Stimulated activated CD4-positive, alpha-beta T cell treated with anti-CD3 and anti-CD28 coated beads, Interleukin-12 subunit alpha, Interleukin-12 subunit beta, amount 100 ng/mL, for 4 hours (primary cell): ENCODE measurements around the gene DDX4.

Source experiments
- DNase-seq: peaks from one replicate; pipeline ENCODE4 v3.0.0-alpha.2; 2020

DDX4 gene

DNA sequence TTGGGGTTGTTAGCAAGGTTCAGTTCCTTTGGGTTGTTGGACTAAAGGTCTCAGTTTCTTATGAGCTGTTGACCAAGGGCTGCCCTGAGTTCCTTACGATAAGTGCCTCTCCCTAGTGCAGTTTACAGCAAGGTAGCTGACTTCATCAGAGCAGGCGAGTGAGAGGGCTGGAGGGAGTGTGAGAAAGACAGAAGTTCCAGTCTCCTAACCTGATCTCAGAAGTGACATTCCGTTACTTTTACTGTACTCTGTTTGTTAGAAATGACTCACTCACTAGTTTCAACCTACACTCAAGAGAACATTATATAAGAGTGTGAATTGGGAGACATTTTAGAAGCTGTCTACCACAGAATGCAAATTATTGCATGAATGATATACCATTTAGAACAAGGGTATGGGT, 92.1 kb downstream of the DDX4 start:
- DNase-seq = no peak

DNA sequence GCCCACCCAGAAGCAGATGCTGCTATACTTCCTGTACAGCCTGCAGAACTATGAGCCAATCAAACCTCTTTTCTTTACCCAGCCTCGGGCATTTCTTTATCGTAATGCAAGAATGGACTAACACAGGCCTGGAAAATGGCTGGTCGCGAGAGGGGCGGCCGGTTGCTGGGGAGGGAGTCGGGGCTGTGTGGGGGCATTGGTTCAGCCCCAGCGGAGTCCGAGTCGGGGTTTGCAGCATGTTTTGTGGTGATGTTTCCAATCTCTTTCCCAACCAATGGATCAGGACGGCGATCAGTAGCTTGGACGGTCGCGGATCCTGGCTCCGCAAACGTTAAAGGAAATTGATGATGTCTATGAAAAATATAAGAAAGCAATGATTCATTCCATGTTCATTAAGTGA, 94.6 kb downstream of the DDX4 start:
- DNase-seq = no peak

DNA sequence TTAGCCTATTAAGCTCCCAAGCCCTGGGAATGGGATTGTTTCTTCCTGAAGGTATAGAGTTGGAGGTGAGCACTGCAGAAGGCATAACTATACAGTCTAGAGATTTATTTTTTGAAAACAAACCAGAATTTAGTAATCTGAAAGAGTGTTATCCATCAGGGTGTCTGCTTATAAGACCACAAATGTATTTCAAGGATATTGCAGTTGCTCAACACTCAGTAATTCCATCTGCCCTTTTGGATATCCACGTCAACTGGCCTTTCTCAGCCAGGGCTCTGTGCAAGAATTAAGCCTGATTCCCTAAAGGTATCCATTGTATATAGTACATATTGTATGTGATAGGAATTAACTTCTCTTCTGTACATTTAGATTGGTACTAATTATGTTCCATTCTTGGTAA, 98.3 kb downstream of the DDX4 start:
- no peak for DNase-seq

DNA sequence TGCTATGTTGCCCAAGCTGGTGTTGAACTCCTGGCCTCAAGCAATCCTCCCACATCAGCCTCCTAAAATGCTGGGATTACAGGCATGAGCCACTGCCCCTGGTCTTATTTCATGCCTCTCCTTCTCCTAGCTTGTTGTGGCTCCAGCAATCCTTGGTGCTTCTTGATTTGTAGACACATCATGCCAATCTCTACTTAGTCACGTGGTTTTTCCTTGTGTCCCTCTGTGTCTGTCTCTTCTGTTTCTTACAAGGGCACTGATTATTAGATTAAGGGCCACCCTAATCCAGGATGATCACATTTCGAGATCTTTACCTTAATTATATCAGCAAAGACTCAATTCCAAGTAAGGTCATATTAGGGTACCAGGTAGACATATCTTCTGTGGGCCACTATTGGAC, 104.1 kb downstream of the DDX4 start:
- DNase-seq = no peak

DNA sequence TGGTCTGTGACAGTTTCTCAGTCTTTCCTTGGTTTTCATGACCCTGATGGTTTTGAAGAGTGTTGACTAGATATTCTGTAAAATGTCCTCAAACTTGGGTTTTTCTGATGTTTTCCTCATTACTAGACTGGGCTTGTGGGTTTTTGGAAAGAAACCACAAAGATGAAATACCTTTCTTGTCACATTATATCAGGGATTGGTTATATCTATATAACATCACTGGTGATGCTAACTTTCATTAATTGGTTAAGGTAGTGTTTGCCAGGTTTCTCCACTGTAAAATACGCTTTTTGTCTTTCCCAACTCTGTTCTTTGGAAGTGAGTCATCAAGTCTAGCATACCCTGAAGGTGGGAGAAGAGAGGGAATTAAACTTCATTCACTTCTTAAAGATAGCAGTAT, 110.0 kb downstream of the DDX4 start:
- DNase-seq = no peak

DNA sequence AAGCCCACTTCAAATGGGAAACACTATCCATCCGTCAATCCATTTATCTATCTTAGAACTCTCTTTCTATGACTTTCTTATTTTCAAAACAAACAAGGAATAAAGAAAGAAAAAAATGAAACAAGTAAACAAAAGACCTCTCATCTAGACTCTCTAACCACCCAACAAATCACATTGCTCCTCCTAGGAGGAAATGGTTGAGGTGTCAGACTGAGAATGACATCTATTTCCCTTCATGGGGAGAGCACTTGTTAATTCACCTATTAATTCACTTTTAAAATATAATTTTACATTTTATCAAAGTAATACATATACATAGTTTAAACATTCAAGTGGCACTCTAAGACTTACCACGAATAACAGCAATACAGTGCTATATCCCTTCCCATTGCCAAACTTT, 110.9 kb downstream of the DDX4 start:
- DNase-seq = no peak

DNA sequence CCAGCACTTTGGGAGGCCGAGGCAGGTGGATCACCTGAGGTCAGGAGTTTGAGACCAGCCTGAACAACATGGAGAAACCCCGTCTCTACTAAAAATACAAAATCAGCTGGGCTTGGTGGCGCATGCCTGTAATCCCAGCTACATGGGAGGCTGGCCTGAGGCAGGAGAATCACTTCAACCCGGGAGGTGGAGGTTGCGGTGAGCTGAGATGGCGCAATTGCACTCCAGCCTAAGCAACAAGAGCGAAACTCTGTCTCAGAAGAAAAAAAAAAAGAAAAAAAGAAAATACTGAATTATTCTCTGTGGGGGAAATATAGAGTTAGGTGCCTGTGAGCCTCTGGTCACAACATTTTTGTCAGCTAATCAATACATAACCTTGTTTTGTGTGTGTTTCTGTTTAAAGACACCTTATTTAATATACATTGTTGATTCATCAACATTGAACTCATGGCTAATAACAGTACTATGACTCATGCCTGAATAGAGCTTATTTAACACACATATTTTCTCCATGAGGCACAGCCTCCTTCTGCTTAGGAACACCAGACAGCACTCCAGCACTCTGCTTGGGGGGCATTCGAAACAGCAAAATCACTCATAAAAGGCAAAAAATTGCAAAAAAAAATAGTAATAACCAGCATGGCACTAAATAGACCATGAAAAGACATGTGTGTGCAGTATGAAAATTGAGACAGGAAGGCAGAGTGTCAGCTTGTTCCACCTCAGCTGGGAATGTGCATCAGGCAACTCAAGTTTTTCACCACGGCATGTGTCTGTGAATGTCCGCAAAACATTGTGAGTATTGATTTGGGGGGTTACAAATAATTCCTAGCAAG, 113.2 kb downstream of the DDX4 start, which contains the start of gene IL31RA:
IL31RA (plus strand) TSS at position 519 of the 836 bp plus-strand sequence; CDS start at position 733, 214 bp downstream.
- DNase-seq = no peak

DNA sequence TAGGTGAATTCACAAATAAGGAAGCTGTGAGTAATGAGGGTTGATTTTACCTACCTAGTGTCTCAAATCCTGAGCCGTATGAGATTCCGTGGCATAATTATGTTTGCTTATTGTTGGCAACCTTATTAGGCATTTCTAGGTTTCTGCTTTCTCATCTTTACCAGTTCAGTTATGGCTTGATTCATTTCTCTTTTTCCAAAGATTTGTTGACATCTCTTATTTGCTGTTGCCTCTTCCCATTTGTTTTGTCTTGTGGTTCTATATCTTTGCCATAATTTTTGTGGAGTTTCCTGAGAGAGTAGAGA, 113.8 kb downstream of the DDX4 start:
- DNase-seq = no peak

DNA sequence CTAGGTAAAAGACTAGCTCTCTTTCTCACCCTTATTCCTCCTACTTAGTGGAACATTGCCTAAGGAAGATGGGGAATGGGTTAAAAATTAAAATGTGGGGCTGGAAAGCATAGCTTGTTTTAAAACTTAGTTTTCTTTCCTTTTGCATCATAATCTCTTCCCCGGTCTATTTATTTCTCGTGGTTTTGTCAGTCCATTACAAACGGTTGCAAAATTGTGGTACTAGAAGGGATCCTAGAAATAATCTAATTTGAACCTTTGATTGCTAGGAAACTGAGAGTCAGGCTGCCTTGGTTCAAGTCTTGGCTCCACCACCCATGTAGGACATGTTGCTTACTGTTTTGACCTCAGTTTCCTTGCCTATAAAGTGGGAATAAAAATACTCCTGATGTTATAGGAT, 114.6 kb downstream of the DDX4 start:
- DNase-seq = no peak

DNA sequence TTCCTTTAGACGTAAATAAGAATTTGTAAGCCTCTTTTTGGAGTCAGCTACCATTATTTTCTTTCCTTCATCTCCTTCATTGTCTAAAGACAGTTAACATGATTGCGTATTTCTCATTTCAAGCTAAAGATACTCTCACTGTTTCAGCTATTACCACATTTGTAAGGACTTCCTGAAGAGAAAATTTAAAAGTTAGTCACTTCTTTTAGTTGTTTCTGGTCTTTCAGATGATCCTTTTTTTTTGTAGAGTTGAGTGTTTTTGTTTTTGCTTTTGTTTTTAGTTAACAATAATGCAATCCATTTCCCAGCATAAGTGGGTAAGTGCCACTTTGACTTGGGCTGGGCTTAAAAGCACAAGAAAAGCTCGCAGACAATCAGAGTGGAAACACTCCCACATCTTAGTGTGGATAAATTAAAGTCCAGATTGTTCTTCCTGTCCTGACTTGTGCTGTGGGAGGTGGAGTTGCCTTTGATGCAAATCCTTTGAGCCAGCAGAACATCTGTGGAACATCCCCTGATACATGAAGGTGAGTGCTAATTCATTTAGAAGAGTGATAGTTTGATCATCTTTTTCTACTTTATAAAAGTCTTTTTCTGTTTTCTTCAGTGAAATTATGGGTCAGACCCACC, 115.3 kb downstream of the DDX4 start:
- DNase-seq = no peak

DNA sequence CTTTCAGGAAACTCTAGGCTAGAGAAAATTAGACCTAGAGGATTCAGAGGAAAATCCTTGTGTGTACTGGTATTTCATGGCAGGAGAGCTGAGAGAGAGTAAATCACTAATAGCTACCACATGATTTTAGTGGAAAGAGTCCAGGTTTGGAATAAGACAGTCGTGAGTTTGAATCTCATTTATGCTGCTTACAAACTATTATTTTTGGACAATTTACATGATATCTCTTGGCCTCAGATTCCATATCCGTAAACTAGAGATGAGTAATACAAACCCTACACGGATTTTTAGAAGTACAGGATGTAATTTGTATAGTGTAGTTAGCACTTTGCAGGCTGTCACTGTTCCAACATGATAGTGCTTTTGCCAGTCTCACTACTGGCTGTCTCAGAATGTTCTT, 116.0 kb downstream of the DDX4 start:
- DNase-seq = no peak

DNA sequence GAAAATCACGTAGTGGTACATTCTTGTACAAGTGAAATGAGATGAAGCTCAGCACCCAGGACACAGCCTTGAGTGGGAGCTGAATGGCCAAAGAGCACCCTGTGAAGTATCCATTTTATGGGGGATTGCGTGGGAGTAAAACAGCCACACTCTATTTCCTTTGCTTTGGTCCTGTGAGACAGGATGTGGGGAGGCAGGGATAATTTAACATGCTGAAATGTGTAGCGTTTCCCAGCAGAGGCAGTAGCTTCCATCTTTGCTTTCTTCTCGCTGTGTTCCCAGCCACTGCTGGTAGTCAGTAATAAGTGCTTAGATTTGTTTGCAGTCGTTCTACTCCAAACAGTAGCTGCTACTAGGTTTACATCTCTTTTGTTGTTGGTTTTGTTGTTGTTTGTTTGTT, 117.6 kb downstream of the DDX4 start:
- DNase-seq = no peak

DNA sequence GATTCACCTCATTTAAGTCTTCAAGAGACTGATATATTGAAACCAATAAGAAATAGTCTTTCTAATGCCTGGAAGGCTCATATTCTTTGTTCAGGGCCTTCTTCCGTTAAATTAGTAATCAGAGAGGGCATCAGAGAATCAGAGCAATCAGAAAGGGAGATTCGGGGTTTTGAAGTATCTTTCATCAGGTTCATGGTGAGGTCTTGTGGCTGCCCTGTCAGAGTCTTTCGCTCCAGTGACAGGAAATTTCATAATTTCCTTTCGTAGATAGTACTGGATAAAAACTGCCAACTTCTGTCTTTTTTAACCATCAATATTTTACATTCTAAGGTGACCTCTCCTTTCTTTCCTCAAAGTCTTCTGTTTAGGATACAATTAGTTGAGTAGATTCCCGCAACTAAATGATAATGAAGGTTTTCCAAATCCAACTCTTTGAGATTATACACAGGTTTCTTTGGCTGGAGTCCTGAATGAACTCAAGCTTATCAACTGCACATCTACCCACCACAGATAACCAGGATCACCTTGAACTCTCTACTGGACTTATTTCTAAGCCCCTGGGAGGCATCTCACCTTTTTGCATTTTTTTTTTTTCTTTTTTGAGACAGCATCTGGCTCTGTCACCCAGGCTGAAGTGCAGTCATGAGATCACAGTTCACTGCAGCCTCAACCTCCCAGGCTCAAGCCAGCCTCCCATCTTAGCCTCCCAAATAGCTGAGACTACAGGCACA, 118.8 kb downstream of the DDX4 start:
- DNase-seq = no peak

DNA sequence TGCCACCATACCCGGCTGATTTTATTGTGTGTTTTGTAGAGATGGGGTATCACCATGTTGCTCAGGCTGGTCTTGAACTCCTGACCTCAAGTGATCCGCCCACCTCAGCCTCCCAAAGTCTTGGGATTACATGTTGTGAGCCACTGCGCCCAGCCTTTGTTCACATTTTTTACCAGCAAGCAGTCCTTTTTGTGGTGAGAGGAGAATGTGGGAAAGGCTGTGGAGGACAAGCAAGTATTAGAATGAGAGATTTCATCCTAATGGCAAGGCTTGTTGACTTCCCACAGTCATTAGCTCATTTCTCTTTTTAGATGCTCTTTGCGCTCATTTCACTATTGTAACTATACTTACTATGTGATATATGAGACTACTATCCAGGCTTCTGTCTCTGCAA, 119.4 kb downstream of the DDX4 start:
- no peak for DNase-seq

DNA sequence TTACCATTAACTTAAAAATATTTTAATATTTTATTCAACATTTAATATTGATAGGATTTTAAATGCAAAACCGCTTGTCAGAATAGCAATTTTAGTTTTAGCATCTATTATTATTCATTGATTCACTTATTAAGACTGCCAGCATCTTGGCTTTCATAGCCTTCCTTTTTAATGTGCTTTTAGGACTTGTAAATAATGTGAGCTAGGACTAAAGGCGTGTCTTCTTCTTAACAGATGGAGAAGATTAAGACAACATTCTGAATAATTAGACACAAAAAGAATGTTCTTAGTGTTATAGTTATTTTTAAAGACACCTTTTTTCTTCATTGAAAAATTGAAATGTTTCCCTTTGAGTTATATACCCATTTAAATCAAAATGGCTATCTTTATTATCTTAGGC, 120.2 kb downstream of the DDX4 start:
- no peak for DNase-seq

DNA sequence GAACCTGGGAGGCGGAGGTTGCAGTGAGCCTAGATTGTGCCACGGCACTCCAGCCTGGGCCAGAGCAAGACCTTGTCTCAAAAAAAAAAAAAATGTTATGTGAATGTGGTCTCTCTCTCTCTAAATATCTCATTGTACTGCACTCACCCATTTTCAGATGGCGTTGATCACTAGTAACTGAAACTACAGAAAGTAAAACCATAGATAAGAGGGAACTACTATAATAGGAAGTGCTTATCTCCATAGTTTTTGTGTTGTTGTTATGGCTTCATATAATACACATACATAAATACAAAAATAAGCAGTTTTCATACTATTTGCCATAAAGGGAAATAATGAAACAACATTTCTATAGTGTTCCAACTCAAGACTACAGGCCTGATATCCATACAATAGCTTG, 122.4 kb downstream of the DDX4 start:
- no peak for DNase-seq

DNA sequence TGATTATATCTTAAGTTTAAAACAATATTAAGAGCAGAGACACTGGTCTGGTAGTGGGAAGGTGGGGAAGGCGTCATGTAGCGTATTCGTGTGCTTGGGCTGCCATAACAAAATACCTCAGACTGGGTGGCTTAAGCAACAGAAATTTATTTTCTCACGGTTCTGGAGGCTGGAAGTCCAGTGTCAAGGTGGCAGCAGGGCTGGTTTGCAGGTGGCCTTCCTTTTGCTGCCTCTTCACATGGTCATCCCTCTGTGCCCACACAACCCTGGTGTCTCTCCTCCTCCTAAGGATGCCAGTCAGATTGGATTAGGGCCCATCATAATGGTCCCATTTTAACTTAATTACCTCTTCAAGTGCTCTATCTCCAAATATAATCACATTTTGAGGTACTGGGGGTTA, 122.8 kb downstream of the DDX4 start:
- no peak for DNase-seq

DNA sequence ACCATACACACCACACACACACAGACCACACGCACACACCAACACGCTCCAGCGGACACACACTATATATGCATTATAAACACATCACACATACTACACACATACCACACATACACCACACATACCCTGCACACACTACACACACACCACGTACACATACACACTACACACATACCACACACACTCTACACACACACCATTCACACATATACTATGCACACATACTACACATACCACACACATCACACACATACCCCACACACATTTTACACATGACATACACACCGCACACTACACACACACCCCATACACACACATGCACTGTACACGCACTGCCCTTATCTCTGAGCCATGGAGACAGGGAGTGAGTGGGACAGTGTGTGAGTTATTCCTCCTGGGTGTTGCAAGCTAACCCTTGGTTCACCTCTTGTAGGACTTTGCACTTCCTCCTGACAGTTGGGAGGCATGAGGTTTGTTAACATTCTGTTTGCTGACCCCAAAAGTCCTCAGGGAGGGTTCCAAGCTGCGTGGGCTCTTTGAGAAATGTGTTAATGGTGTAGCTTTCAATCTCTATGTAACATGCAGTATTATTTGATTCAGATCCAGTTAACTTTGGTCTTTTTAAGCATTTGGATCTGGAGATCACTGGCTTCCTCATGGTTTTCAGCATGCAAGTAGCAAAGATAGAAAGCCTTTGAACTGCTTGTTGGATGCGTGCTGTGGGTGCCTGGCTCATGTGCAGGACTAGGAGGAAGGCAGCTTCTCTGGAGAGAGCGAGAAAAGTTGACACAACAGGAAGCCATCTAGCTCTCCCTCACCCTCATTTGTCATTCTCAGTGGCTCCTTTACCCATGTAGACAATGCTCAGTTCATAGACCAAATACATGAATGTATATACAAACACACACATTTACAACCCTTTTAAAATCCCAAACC, 127.0 kb downstream of the DDX4 start:
- no peak for DNase-seq

DNA sequence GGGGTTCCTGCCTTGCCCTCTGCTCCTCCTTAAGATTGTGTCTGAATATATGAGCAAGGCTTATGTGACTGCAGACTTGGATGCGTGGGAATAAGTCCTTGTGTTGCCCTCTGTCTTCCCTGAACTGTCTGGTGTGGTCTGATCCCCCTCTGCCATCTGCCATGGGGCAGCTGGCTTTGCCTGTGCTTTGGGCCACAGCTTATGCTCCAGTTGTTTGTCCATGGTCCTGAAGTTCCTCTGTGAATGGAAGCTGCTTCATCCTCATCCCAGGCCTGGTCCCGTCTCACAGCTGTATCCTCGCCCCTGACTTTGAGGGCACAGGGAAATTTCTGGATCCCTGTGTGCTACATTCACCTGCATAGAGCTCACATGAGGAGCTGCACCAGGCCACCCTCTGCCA, 128.0 kb downstream of the DDX4 start:
- no peak for DNase-seq

DNA sequence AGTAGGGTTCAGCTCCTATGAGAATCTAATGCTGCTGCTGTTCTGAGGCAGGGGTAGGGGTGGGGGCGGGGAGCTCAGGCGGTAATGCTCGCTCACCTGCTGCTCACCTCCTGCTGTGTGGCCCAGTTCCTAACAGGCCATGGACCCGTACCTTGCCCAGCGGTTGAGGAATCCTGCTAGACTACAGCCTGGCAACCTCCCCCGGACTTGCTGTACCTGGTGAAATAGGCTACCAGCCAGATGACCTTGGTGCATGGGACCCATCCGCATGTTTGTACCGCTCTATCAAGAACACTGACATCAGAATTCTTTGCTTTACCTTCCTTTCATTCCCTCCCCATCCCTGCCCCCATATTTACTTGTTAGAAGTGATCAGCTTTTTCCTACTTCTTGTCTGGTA, 128.6 kb downstream of the DDX4 start:
- no peak for DNase-seq
